GM18951 (cell line): ENCODE data around the gene RAET1L.
"Not testable (repeated sequence)": the region's sequence is repeated elsewhere in the genome, so short reads cannot be mapped to it uniquely, and the experiment has no call there.

Experiments used
- POLR2A ChIP-seq: IDR thresholded peaks from 4 replicates; pipeline ENCODE4 v1.6.1; 2011; ENCODE audit warnings: mild to moderate bottlenecking; ENCODE audit not compliant: insufficient read length, insufficient read depth; ENCODE audit errors: extremely low read depth
- in situ Hi-C: fragments of 300-500 bp; cut with MboI; formaldehyde crosslinking; loops from one replicate; pipeline ENCODE4 v1.12.0; 2022; ENCODE audit warnings: low sequenced_read_pairs, mixed read lengths, inconsistent platforms; ENCODE audit not compliant: unreplicated experiment

The RAET1L gene

GRCh38 chr6:149983145-149983544 is 42.2 kb downstream of the RAET1L start:
- no peak for TF ChIP-seq POLR2A
- in situ Hi-C loops, result no loop called here

- no peak for TF ChIP-seq POLR2A
Measured at GRCh38 chr6:149979293-149979692, 46.0 kb downstream of the RAET1L start.

GRCh38 chr6:149978610-149979009 is 46.7 kb downstream of the RAET1L start:
- TF ChIP-seq POLR2A, result no peak
- in situ Hi-C loops, result no loop called here

More at GRCh38 chr6:149979293-149979692, 46.0 kb downstream of the RAET1L start:
- in situ Hi-C loops, result no loop called here

GRCh38 chr6:149977221-149977620 is 48.1 kb downstream of the RAET1L start:
- no peak for TF ChIP-seq POLR2A
- in situ Hi-C loops, result no loop called here

GRCh38 chr6:149975400-149975799 is 49.9 kb downstream of the RAET1L start:
- in situ Hi-C loops, result no loop called here
- TF ChIP-seq POLR2A, result no peak

- no peak for TF ChIP-seq POLR2A
- in situ Hi-C loops, result no loop called here
Measured at GRCh38 chr6:149974825-149975224, 50.5 kb downstream of the RAET1L start.

GRCh38 chr6:149974394-149974793 is 50.9 kb downstream of the RAET1L start:
- in situ Hi-C loops, result not testable (repeated sequence)

GRCh38 chr6:149969635-149970034 is 55.7 kb downstream of the RAET1L start:
- in situ Hi-C loops, result no loop called here
- TF ChIP-seq POLR2A, result no peak

- in situ Hi-C loops, result not testable (repeated sequence)
Measured at GRCh38 chr6:149968909-149969308, 56.4 kb downstream of the RAET1L start.
